GM23338 (cell line): Measurements from ENCODE around the gene DCPS.

Source experiments
- CREB1 ChIP-seq: fragments of 250-450 bp; sonication (Bioruptor Pico); IDR thresholded peaks from 2 replicates; pipeline ENCODE4 v1.5.0; 2020; ENCODE audit warnings: low read depth, mild to moderate bottlenecking, moderate library complexity
- CTCF ChIP-seq, 2 experiments: fragments of 200-600 bp in 1 of 2; sonication (generic) in 1 of 2; conservative IDR thresholded peaks; 2 replicates each; pipeline versions ENCODE4 v1.5.1 to v1.6.1; 2016 to 2017; ENCODE audit warnings: antibody characterized with exemption in 2 of 2, low read depth in 2 of 2, mild to moderate bottlenecking in 2 of 2, moderate library complexity in 1 of 2
- ETS1 ChIP-seq: IDR thresholded peaks from 2 replicates; pipeline ENCODE4 v1.6.1; 2016; ENCODE audit warnings: antibody characterized with exemption
- EZH2 ChIP-seq: fragments of 200-600 bp; sonication (generic); IDR thresholded peaks from one replicate; pipeline ENCODE4 v1.8.0; 2017; ENCODE audit warnings: antibody characterized with exemption, mild to moderate bottlenecking, low read depth; ENCODE audit not compliant: unreplicated experiment
- EZH2phosphoT487 ChIP-seq: fragments of 200-600 bp; sonication (generic); IDR thresholded peaks from one replicate; pipeline ENCODE4 v1.8.1; 2018; ENCODE audit warnings: antibody characterized with exemption; ENCODE audit not compliant: unreplicated experiment
- NANOG ChIP-seq: IDR thresholded peaks from 2 replicates; pipeline ENCODE4 v1.6.1; 2016; ENCODE audit warnings: antibody characterized with exemption, borderline replicate concordance
- POLR2AphosphoS5 ChIP-seq: IDR thresholded peaks from 2 replicates; pipeline ENCODE4 v1.6.1; 2016; ENCODE audit warnings: antibody characterized with exemption, low read depth
- REST ChIP-seq: IDR thresholded peaks from one replicate; pipeline ENCODE4 v1.6.1; 2018; ENCODE audit warnings: antibody characterized with exemption; ENCODE audit not compliant: unreplicated experiment
- STAT1 ChIP-seq: IDR thresholded peaks from one replicate; pipeline ENCODE4 v1.6.1; 2016; ENCODE audit warnings: antibody characterized with exemption; ENCODE audit not compliant: unreplicated experiment

- TF ChIP-seq CTCF (conservative IDR thresholded peaks at IDR 0.05; ENCODE audit: low read depth in 2 of 2) (no peak), REST (no peak), POLR2AphosphoS5 (no peak), EZH2phosphoT487 (no peak), EZH2 (no peak), STAT1 (no peak), ETS1 (no peak), CREB1 (no peak), NANOG (no peak)
Measured at GRCh38 chr11:126329644-126330211, 25.9 kb downstream of the DCPS start.
